Loucy (cell line): ENCODE data around the gene SLC4A11.

Source experiments
- EZH2phosphoT487 ChIP-seq: fragments of 200-600 bp; IDR thresholded peaks from 2 replicates; pipeline ENCODE4 v1.6.1; 2018; ENCODE audit warnings: antibody characterized with exemption, mild to moderate bottlenecking, moderate library complexity, borderline replicate concordance
- TF ChIP-seq, protein P1 (sequence below): fragments of 200-600 bp; sonication (generic); conservative IDR thresholded peaks from 2 replicates; pipeline ENCODE4 v1.5.1; 2014; ENCODE audit warnings: mild to moderate bottlenecking, antibody characterized with exemption, low read length

- TF ChIP-seq, protein P1, sequence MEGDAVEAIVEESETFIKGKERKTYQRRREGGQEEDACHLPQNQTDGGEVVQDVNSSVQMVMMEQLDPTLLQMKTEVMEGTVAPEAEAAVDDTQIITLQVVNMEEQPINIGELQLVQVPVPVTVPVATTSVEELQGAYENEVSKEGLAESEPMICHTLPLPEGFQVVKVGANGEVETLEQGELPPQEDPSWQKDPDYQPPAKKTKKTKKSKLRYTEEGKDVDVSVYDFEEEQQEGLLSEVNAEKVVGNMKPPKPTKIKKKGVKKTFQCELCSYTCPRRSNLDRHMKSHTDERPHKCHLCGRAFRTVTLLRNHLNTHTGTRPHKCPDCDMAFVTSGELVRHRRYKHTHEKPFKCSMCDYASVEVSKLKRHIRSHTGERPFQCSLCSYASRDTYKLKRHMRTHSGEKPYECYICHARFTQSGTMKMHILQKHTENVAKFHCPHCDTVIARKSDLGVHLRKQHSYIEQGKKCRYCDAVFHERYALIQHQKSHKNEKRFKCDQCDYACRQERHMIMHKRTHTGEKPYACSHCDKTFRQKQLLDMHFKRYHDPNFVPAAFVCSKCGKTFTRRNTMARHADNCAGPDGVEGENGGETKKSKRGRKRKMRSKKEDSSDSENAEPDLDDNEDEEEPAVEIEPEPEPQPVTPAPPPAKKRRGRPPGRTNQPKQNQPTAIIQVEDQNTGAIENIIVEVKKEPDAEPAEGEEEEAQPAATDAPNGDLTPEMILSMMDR, result no peak
- no peak for TF ChIP-seq EZH2phosphoT487
These were observed 369 bp downstream of the SLC4A11 start for GRCh38 chr20:3238616-3239025.
